Activated CD4-positive, alpha-beta T cell treated with anti-CD3 and anti-CD28 coated beads for 36 hours (primary cell): Measurements from ENCODE around the gene EPHB2. TPM values are rescaled to one million over a fixed set of nuclear protein-coding genes. Genes with fewer than 3 reads are reported as not detected.

Source experiments
- ATAC-seq: fragments of 200-7000 bp; cut with Tn5 transposase; one replicate; pipeline ENCODE4 v1.10.0; 2021; ENCODE audit warnings: mild to moderate bottlenecking, moderate library complexity
- CTCF ChIA-PET: fragments of 350-600 bp; sonication (Branson Sonifier 250); formaldehyde crosslinking; loops from one replicate; lab custom pipeline; 2021; ENCODE audit warnings: antibody characterized with exemption; lab: Charles Lee
- POLR2A ChIA-PET: fragments of 350-600 bp; sonication (Branson Sonifier 250); formaldehyde crosslinking; loops from one replicate; lab custom pipeline; 2021; ENCODE audit warnings: antibody characterized with exemption, inconsistent platforms; lab: Charles Lee
- DNase-seq: peaks from one replicate; pipeline ENCODE4 v3.0.0-alpha.2; 2020
- H3K27ac Mint-ChIP-seq: one replicate; pipeline ENCODE4 v1.8.0; 2021; ENCODE audit warnings: mixed read lengths
- H3K27me3 Mint-ChIP-seq: one replicate; pipeline ENCODE4 v1.8.0; 2021; ENCODE audit warnings: mixed read lengths
- H3K36me3 Mint-ChIP-seq: one replicate; pipeline ENCODE4 v1.8.0; 2021; ENCODE audit warnings: low read depth, mixed read lengths
- H3K4me1 Mint-ChIP-seq: one replicate; pipeline ENCODE4 v1.8.0; 2021; ENCODE audit warnings: mixed read lengths
- H3K4me3 Mint-ChIP-seq: one replicate; pipeline ENCODE4 v1.8.0; 2021; ENCODE audit warnings: mild to moderate bottlenecking, moderate library complexity, mixed read lengths
- H3K9me3 Mint-ChIP-seq: one replicate; pipeline ENCODE4 v1.8.0; 2021; ENCODE audit warnings: low read depth, mixed read lengths
- intact Hi-C, 2 experiments: fragments of 100-400 bp; cut with DNase I in 1 of 2; cut with micrococcal nuclease in 1 of 2; formaldehyde crosslinking; loops; one replicate each; pipeline versions ENCODE4 v1.14.2 to v1.15.1; 2022 to 2024; cut with DNase I, micrococcal nuclease
- total RNA-seq, 2 experiments: library from RNA; stranded (reverse); gene quantifications; one replicate each; pipeline ENCODE4 v1.2.3, GENCODE V29; 2021

EPHB2 gene
- total RNA-seq, 2 experiments from 2014 or later: not detected

DNA sequence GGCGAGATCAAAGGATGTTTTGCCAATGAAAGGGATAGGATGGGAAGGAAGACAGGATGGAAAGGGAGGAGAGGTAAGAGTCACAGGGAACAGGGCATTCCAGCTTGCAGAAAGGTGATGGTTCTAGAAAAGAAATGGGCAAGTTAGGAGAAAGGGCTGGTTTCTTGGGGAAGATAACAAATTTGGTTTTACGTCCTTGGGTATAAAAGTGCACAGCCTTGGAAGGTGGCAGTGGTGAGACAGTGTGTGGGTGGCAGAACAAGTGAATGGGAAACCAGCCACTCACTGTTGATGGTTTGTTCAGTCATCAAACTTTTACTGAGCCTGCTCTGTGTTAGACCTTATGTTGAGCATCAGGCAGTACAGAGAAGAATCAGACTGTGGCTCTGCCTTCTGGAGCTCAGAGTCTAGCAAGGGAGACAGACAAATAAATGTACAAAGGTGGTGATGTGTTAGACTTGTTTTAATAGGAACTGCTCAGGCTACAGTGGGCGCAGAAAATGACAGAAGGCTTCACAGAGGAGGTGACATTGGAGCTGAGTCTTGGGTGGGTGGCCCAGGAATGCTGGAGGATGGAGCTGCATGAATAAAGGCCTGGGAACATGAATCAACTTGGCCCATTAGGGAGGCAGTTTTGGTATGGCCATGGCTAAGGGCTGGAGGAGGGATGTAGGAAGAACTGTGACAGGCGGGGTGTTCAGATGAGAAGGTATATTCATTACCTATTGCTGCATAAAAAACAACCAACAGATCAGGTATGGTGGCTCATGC is 76.3 kb downstream of the EPHB2 start:
- ChIA-PET POLR2A (no interaction called here), CTCF (no interaction called here)
- intact Hi-C loops: no loop called here
- no peaks in the 10 kb centered on the region for H3K27me3 Mint-ChIP-seq
- no peaks in the 10 kb centered on the region for H3K4me1 Mint-ChIP-seq
- H3K9me3 Mint-ChIP-seq: no peaks in the 10 kb centered on the region
- H3K27ac Mint-ChIP-seq: no peak overlapping the region
- ATAC-seq (no peak), DNase-seq (no peak)
- H3K4me3 Mint-ChIP-seq: no peak overlapping the region
- no peaks in the 10 kb centered on the region for H3K36me3 Mint-ChIP-seq

DNA sequence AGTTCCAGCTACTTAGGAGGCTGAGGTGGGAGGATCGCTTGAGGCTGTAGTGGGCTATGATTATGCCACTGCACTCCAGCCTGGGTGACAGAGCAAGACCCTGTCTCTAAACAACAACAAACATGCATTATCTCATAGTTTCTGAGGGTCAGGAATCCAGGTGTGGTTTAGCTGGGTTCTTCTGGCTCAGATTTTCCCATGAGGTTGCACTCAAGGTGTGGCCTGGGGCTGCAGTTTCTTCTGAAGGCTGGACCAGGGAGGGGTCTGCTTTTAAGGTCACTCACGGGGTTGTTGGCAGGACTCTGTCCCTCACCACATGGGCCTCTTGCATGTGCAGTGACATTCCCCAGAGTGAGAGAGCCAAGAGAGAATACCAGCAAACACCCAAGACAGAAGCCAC is 77.0 kb downstream of the EPHB2 start:
- no peaks in the 10 kb centered on the region for H3K4me1 Mint-ChIP-seq
- no peak for ATAC-seq
- no peaks in the 10 kb centered on the region for H3K27me3 Mint-ChIP-seq
- H3K4me3 Mint-ChIP-seq: no peak overlapping the region
- intact Hi-C loops: no loop called here
- CTCF ChIA-PET: no interaction called here
- POLR2A ChIA-PET: no interaction called here
- H3K36me3 Mint-ChIP-seq: no peaks in the 10 kb centered on the region
- no peak for DNase-seq
- H3K27ac Mint-ChIP-seq: no peak overlapping the region
- H3K9me3 Mint-ChIP-seq: no peaks in the 10 kb centered on the region

DNA sequence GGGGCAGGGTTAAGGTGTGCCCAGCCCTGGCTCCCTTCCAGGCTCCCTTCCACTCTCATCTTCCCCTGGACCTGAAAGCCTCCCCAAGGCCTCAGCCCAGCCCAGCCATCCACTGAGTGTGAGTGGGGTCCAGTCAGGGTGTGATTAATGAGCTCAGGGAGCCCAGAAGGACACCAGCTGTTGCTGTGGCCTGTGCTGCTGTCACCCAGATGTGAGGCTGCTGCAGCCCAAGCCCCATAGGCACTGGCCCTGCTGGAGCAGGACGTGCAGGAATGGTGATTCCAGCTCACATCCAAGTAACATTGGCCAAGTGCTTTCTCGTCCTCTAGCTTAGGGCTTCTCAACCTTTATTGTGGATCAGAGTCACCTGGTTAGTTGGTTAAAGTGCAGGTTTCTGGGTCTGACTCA is 77.6 kb downstream of the EPHB2 start:
- ATAC-seq: no peak
- no peak overlapping the region for H3K4me3 Mint-ChIP-seq
- H3K27ac Mint-ChIP-seq: no peak overlapping the region
- intact Hi-C loops: no loop called here
- H3K9me3 Mint-ChIP-seq: no peaks in the 10 kb centered on the region
- POLR2A ChIA-PET: no interaction called here
- DNase-seq: no peak
- CTCF ChIA-PET: no interaction called here
- no peaks in the 10 kb centered on the region for H3K36me3 Mint-ChIP-seq
- H3K27me3 Mint-ChIP-seq: no peaks in the 10 kb centered on the region
- no peaks in the 10 kb centered on the region for H3K4me1 Mint-ChIP-seq

DNA sequence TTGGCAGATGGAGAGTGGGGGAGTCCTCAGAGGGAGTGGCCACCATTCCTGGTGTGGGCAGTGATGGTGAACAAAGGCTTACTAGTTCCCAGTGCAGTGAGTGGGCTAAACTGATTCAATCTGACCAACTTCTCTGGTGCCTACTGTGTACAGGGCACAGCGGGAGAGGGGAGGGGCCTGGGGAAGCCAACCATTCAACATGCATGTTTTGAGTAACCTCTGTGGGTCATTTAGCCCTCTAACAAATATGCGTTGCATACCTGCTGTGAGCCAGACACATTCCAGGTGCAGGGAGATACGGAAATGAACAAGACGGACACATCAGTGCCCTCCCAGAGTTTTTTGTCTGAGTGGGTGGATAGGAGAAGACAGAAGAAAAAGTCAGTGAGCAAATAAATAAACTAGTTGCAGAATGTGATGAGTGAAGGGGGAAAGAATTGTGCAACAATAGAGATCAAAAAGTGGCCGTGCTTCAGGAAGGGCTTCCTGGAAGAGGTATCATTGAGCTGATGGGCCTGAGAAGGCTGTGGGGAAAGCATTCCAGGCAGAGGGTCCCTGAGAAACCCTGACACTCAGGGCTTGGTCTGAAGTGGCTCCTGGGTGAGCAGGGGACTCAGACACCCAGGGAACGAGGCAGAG is 78.8 kb downstream of the EPHB2 start:
- Mint-ChIP-seq H3K9me3 (no peaks in the 10 kb centered on the region), H3K27ac (no peak overlapping the region), H3K36me3 (no peaks in the 10 kb centered on the region), H3K4me3 (no peak overlapping the region), H3K4me1 (no peaks in the 10 kb centered on the region), H3K27me3 (no peaks in the 10 kb centered on the region)
- intact Hi-C loops: no loop called here
- DNase-seq (no peak), ATAC-seq (no peak)
- POLR2A ChIA-PET: no interaction called here
- CTCF ChIA-PET: no interaction called here

DNA sequence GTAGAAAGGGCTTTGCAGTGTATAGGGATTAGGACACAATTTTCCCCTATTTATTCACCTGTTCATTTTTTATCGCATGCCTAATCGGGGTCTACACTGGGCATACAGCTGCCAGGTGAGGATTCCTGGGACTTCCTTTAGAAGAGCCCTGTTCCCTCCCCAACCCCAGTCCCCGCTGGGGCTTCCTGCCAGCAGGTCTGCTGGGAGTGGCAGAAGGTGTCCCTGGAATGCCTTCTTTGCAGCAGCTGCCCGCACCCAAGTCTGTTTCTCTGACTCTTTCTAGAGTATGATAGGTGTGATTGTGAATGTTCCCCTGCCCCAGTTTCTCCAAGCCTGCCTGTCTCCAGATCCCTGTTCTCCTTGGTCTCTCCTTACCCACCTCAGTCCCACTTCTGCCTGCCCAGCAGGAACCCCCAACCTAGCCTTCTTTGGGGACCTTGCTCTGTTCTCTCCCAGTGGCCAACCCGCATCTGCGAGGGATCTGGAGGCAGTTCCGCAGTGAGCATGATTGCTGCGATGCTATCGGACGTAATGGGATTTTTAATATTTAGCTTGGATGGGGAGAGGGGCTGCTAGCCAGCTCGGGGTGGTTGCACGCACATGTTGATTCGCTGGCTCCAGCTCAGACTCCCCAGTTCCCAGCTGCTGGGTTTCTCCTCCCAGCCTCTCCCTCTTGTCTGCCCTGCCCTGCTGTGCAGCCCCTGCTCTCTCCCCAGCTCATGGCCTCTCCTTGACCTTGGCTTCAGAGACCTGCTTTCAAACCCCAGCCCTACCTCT is 79.8 kb downstream of the EPHB2 start:
- Mint-ChIP-seq H3K4me1 (no peaks in the 10 kb centered on the region), H3K36me3 (no peaks in the 10 kb centered on the region), H3K9me3 (no peaks in the 10 kb centered on the region), H3K4me3 (no peak overlapping the region), H3K27me3 (no peaks in the 10 kb centered on the region), H3K27ac (no peak overlapping the region)
- CTCF ChIA-PET: interaction anchor here (0.6 to 0.8 kb wide), 3 partner anchors 20 to 577 kb away, joined by 3 read pairs; no protein-coding TSS in a partner anchor
- DNase-seq (no peak), ATAC-seq (no peak)
- POLR2A ChIA-PET: no interaction called here
- intact Hi-C loops: no loop called here

DNA sequence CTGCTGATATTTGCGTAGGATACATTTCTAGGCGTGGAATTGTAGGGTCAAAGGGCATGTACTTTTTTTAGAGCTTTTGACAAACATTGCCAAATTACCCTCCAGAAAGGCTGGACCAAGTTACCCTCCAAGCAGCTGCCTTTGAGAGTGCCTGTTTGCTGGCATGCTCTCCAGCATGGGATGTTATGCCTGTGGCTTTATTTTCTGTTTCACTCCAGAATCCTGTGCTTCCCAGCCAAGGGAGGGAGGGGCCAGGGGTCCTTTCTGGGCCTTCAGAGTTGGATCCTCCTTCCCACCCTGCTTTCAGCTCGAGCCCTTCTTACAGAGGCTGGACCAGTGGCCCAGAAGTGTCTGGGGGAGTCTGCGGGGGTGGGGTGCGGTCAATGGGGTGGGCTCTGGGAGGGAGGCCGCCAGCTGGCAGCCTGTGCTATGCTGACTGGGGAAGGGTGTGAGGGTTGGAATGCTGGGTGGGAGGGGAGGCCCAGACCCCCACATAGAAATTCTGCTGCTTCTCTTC is 81.2 kb downstream of the EPHB2 start:
- H3K27me3 Mint-ChIP-seq: no peaks in the 10 kb centered on the region
- no peaks in the 10 kb centered on the region for H3K36me3 Mint-ChIP-seq
- DNase-seq (no peak), ATAC-seq (no peak)
- intact Hi-C loops: no loop called here
- H3K9me3 Mint-ChIP-seq: no peaks in the 10 kb centered on the region
- no peaks in the 10 kb centered on the region for H3K4me1 Mint-ChIP-seq
- H3K4me3 Mint-ChIP-seq: no peak overlapping the region
- CTCF ChIA-PET: no interaction called here
- POLR2A ChIA-PET: no interaction called here
- no peak overlapping the region for H3K27ac Mint-ChIP-seq

DNA sequence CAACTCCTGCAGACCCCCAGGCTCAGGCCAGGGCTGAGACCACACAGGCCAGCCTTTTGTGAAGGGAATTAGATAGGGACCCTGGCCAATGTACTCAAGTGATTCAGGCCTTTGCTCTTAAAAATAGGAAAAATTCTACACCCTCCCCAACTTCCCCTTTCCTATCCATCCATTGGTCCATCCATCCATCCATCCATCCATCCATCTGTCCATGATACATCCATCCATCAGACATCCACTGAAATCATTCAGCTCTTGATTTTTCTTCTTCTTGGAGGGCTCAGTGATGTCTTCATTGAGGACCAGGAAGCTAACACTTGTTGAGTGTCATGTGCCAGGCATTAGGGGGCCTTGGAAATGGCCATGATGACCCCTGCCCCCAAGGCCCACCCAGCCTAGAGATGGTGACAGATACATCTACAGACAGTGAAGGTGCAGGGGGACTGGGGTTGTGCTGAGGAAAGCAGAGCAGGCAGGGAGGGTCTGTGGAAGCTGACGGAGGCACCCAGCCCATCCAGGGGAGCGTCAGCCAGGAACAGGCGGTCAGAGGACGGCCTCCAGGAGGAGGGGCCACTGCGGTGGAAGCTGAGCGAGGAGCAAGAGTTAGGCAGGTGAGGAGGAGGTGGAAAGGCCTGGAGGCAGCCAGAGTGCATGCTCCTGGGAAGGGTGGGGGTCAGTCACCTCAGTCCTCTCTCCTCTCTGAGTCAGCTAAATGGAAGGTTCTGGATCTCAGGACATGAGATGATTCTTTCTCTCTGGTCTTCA is 81.9 kb downstream of the EPHB2 start:
- CTCF ChIA-PET: no interaction called here
- POLR2A ChIA-PET: no interaction called here
- ATAC-seq (no peak), DNase-seq (no peak)
- no peaks in the 10 kb centered on the region for H3K4me1 Mint-ChIP-seq
- H3K36me3 Mint-ChIP-seq: no peaks in the 10 kb centered on the region
- intact Hi-C loops: no loop called here
- H3K27ac Mint-ChIP-seq: no peak overlapping the region
- no peak overlapping the region for H3K4me3 Mint-ChIP-seq
- no peaks in the 10 kb centered on the region for H3K27me3 Mint-ChIP-seq
- no peaks in the 10 kb centered on the region for H3K9me3 Mint-ChIP-seq

DNA sequence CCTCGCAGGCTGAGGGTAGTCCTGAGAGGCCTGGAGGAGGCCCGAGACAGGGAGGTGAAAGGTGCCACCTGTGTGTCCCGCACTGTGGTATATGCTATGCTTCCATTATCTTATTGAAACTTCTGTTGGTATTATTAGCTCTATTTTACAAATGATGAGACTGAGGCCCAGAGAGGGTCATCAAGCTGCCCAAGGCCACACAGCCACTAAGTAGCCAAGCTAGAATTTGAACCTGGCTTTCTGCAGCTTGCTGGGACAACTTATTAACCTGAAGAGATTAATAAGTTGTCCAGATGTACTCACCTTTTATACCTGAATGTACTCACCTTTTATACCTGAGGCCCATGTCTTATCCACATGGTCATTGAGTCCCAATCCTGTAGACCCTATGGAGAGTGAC is 83.0 kb downstream of the EPHB2 start:
- ChIA-PET POLR2A (no interaction called here), CTCF (interaction anchor here (0.6 kb wide), 1 partner anchor 45 kb away, joined by 3 read pairs; no protein-coding TSS in a partner anchor)
- intact Hi-C loops: no loop called here
- no peak overlapping the region for H3K4me3 Mint-ChIP-seq
- no peaks in the 10 kb centered on the region for H3K27me3 Mint-ChIP-seq
- no peaks in the 10 kb centered on the region for H3K9me3 Mint-ChIP-seq
- DNase-seq: no peak
- no peaks in the 10 kb centered on the region for H3K36me3 Mint-ChIP-seq
- ATAC-seq: no peak
- no peak overlapping the region for H3K27ac Mint-ChIP-seq
- H3K4me1 Mint-ChIP-seq: no peaks in the 10 kb centered on the region

DNA sequence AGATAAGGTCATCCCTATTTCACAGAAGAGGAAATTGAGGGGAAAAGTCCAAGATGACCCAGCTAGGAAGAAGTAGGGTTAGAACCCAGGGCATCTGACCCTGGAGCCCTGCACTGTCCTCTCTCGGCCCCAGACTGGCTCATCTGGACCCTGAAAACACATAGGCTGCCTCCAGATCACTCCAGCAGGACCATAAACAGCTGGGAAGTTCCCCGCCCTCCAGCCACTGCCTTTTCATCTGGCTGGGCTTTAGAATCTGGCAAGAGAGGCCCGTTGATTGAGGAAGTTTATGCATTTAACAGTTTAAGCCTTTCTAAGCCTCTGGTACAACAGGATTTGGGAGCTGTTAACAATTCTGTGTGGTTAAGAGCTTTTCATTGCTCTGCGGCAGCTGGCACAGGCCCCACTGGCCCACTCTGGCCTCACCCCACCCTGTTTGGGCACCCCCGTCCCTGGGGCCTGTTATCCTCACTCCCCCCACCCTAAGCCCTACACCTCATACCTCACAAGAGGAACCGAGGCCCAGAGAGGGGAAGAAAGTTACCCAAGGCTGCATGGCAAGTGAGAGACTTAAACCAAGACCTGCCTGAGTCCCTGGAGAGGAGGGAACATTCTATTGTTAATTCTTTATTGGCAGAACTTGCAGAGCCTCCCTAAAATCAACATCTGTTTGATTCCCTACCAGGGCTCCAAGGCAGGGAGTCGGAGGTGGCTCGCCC is 84.2 kb downstream of the EPHB2 start:
- no peak for DNase-seq
- ATAC-seq: no peak
- Mint-ChIP-seq H3K27me3 (no peaks in the 10 kb centered on the region), H3K27ac (no peak overlapping the region), H3K4me3 (no peak overlapping the region), H3K9me3 (no peaks in the 10 kb centered on the region), H3K4me1 (no peaks in the 10 kb centered on the region), H3K36me3 (no peaks in the 10 kb centered on the region)
- ChIA-PET POLR2A (no interaction called here), CTCF (no interaction called here)
- intact Hi-C loops: no loop called here

DNA sequence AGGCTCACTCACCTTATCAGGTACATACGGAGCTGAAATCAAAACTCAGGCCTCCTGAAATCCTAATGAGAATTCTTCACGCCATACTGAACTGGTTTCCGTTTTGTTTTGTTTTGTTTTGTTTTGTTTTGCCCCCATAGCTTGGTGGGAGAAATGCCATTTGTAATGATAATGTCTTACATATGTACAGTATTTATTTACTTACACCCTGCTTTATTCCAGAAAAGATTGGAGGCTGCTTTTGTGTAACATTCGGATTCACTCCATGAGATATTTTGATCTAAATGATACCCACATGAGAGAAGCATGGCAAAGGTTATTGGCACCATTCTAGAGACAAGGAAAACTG is 84.7 kb downstream of the EPHB2 start:
- Mint-ChIP-seq H3K27me3 (no peaks in the 10 kb centered on the region), H3K36me3 (no peaks in the 10 kb centered on the region), H3K9me3 (no peaks in the 10 kb centered on the region), H3K4me3 (no peak overlapping the region), H3K27ac (no peak overlapping the region), H3K4me1 (no peaks in the 10 kb centered on the region)
- ChIA-PET POLR2A (no interaction called here), CTCF (no interaction called here)
- ATAC-seq (no peak), DNase-seq (no peak)
- intact Hi-C loops: no loop called here

DNA sequence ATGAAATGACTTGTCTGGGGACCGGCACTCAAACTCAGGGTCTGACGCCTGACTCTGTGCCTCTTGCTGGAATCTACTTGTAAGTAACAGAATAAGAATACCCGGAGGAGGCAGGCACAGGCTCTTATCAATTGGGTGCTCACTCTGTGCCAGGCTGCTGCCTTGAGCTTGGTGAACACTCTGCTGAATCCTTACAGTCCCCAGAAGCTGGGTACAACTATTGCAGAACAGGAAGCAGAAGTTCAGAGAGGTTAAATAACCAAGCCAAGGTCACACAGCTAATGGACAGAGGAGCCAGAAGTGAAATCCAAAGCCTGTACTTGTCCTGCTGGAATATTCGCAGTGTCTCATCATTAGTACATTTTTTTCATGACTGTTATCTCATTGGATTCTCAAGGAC is 86.0 kb downstream of the EPHB2 start:
- intact Hi-C loops: no loop called here
- ChIA-PET CTCF (no interaction called here), POLR2A (no interaction called here)
- H3K4me1 Mint-ChIP-seq: no peaks in the 10 kb centered on the region
- no peak overlapping the region for H3K4me3 Mint-ChIP-seq
- ATAC-seq (no peak), DNase-seq (no peak)
- H3K9me3 Mint-ChIP-seq: no peaks in the 10 kb centered on the region
- no peaks in the 10 kb centered on the region for H3K36me3 Mint-ChIP-seq
- no peaks in the 10 kb centered on the region for H3K27me3 Mint-ChIP-seq
- no peak overlapping the region for H3K27ac Mint-ChIP-seq
